Measurements from ENCODE around the gene IFT43. TPM values are rescaled to one million over a fixed set of nuclear protein-coding genes. Genes with fewer than 3 reads are reported as not detected.

IFT43 gene
- total RNA-seq, 1 experiment from 2014 or later: 20.0 TPM

DNA sequence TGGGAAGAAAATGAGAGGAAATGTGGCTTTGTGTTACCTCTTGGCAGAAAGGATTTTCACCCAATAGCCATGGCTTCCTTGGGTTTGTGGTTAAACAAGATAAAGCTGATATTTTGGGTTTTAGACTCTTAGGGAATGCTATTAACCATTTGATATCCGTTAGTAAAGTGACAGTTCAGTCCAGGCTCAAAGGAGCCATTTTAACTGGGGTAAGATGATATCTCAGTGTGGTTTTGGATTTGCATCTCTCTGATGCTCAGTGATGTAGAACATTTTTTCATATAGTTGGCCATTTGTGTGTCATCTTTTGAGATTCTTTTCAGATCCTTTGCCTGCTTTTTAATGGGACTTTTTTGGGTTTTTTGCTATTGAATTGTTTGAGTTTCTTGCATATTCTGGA, 30.1 kb downstream of the IFT43 start:
- in situ Hi-C loops (cut with HindIII; ENCODE audit: low pct_unique_long_range_greater_than_20kb, low sequenced_read_pairs) (no loop called here), intact Hi-C loops (cut with micrococcal nuclease; ENCODE audit: unreplicated experiment) (no loop called here)
- no peaks in the 10 kb centered on the region for H3K27me3 ChIP-seq (ENCODE audit: control insufficient read depth, insufficient read depth, low read length)
- TF ChIP-seq POLR2AphosphoS5 (IDR thresholded peaks at IDR 0.05; ENCODE audit: low read depth, low read length) (no peak), SIN3A (IDR thresholded peaks at IDR 0.05; ENCODE audit: borderline replicate concordance, insufficient read depth, low read depth, low read length) (no peak), TCF7L2 (IDR thresholded peaks at IDR 0.05; ENCODE audit: low read depth, low read length) (no peak)
- TF ChIP-seq, protein P1, sequence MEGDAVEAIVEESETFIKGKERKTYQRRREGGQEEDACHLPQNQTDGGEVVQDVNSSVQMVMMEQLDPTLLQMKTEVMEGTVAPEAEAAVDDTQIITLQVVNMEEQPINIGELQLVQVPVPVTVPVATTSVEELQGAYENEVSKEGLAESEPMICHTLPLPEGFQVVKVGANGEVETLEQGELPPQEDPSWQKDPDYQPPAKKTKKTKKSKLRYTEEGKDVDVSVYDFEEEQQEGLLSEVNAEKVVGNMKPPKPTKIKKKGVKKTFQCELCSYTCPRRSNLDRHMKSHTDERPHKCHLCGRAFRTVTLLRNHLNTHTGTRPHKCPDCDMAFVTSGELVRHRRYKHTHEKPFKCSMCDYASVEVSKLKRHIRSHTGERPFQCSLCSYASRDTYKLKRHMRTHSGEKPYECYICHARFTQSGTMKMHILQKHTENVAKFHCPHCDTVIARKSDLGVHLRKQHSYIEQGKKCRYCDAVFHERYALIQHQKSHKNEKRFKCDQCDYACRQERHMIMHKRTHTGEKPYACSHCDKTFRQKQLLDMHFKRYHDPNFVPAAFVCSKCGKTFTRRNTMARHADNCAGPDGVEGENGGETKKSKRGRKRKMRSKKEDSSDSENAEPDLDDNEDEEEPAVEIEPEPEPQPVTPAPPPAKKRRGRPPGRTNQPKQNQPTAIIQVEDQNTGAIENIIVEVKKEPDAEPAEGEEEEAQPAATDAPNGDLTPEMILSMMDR (IDR thresholded peaks at IDR 0.05): no peak
- TF ChIP-seq, protein P2, sequence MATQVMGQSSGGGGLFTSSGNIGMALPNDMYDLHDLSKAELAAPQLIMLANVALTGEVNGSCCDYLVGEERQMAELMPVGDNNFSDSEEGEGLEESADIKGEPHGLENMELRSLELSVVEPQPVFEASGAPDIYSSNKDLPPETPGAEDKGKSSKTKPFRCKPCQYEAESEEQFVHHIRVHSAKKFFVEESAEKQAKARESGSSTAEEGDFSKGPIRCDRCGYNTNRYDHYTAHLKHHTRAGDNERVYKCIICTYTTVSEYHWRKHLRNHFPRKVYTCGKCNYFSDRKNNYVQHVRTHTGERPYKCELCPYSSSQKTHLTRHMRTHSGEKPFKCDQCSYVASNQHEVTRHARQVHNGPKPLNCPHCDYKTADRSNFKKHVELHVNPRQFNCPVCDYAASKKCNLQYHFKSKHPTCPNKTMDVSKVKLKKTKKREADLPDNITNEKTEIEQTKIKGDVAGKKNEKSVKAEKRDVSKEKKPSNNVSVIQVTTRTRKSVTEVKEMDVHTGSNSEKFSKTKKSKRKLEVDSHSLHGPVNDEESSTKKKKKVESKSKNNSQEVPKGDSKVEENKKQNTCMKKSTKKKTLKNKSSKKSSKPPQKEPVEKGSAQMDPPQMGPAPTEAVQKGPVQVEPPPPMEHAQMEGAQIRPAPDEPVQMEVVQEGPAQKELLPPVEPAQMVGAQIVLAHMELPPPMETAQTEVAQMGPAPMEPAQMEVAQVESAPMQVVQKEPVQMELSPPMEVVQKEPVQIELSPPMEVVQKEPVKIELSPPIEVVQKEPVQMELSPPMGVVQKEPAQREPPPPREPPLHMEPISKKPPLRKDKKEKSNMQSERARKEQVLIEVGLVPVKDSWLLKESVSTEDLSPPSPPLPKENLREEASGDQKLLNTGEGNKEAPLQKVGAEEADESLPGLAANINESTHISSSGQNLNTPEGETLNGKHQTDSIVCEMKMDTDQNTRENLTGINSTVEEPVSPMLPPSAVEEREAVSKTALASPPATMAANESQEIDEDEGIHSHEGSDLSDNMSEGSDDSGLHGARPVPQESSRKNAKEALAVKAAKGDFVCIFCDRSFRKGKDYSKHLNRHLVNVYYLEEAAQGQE (IDR thresholded peaks at IDR 0.05; ENCODE audit: insufficient read depth in 1 of 2, low read depth in 2 of 2, low read length in 1 of 2): no peak
- H3K36me3 ChIP-seq (ENCODE audit: control insufficient read depth, insufficient read depth, low read length): 0 out of 2 replicates have a peak, but pooled peaks cover 2% of the 10 kb centered on the region
- CTCF ChIA-PET: no interaction called here
- POLR2A ChIA-PET: no interaction called here
- peaks cover 9% of the 10 kb centered on the region; the same call in 1 of the 2 replicates for H3K9me3 ChIP-seq (ENCODE audit: control insufficient read depth, insufficient read depth, low read depth, low read length)
- no peak for DNase-seq (ENCODE audit: low read depth, low spot score)
- H3K27ac ChIP-seq (ENCODE audit: low read length): no peak overlapping the region
- ATAC-seq: no peak
- no peaks in the 10 kb centered on the region for H3K4me1 ChIP-seq (ENCODE audit: control insufficient read depth, insufficient read depth, low read length)
- no TSS peak for BruUV-seq (replicated peaks)
- no peak overlapping the region for H3K4me3 ChIP-seq (ENCODE audit: low read depth in 2 of 2, low read length in 2 of 2)

DNA sequence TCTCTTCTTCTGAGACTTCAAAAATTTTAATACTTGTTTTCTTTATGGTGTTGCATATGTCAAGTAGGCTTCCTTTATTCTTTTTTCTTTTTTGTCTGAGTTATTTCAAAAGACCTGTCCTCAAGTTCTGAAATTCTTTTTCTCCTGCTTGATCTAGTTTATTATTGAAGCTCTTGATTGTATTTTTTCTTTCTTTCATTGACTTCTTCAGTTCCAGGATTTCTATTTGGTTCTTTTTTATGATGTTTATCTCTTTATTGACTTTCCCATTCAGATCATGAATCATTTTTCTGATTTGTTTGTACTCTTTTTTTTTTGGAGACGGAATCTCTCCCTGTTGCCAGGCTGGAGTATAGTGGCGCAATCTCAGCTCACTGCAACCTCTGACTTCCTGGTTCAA, 34.1 kb downstream of the IFT43 start:
- DNase-seq (ENCODE audit: low read depth, low spot score): no peak
- intact Hi-C loops (cut with micrococcal nuclease; ENCODE audit: unreplicated experiment): no loop called here
- in situ Hi-C loops (cut with HindIII; ENCODE audit: low pct_unique_long_range_greater_than_20kb, low sequenced_read_pairs): no loop called here
- no peak overlapping the region for H3K4me3 ChIP-seq (ENCODE audit: low read depth in 2 of 2, low read length in 2 of 2)
- POLR2A ChIA-PET: no interaction called here
- H3K36me3 ChIP-seq (ENCODE audit: control insufficient read depth, insufficient read depth, low read length): no peaks in the 10 kb centered on the region
- H3K4me1 ChIP-seq (ENCODE audit: control insufficient read depth, insufficient read depth, low read length): no peaks in the 10 kb centered on the region
- no TSS peak for BruUV-seq (replicated peaks)
- CTCF ChIA-PET: no interaction called here
- no peak for ATAC-seq
- no peak for TF ChIP-seq SIN3A (IDR thresholded peaks at IDR 0.05; ENCODE audit: borderline replicate concordance, insufficient read depth, low read depth, low read length)
- TF ChIP-seq POLR2AphosphoS5 (IDR thresholded peaks at IDR 0.05; ENCODE audit: low read depth, low read length): no peak
- TF ChIP-seq, protein P1 (IDR thresholded peaks at IDR 0.05): no peak
- TF ChIP-seq TCF7L2 (IDR thresholded peaks at IDR 0.05; ENCODE audit: low read depth, low read length): no peak
- TF ChIP-seq, protein P2 (IDR thresholded peaks at IDR 0.05; ENCODE audit: insufficient read depth in 1 of 2, low read depth in 2 of 2, low read length in 1 of 2): no peak
- no peaks in the 10 kb centered on the region for H3K27me3 ChIP-seq (ENCODE audit: control insufficient read depth, insufficient read depth, low read length)
- H3K9me3 ChIP-seq (ENCODE audit: control insufficient read depth, insufficient read depth, low read depth, low read length): peaks cover 9% of the 10 kb centered on the region; the same call in 1 of the 2 replicates
- no peak overlapping the region for H3K27ac ChIP-seq (ENCODE audit: low read length)

All from Panc1 (cell line).